ENCODE data around the gene SULF2. TPM values are rescaled to one million over a fixed set of nuclear protein-coding genes. Genes with fewer than 3 reads are reported as not detected.
A peak's percentile ranks its signal among the peaks of the same experiment; 100 is the strongest.

The SULF2 gene
- total RNA-seq, 1 donor from 2014 or later: 62.1 TPM

GRCh38 chr20:47664068-47664437 is 121.2 kb downstream of the SULF2 start:
- Mint-ChIP-seq H3K9me3 (ENCODE audit: unreplicated experiment) (no peaks in the 10 kb centered on the region), H3K4me3 (ENCODE audit: unreplicated experiment) (no peak overlapping the region), H3K36me3 (ENCODE audit: low read depth, unreplicated experiment) (peaks cover 40% of the 10 kb centered on the region), H3K27ac (ENCODE audit: unreplicated experiment) (no peak overlapping the region), H3K27me3 (ENCODE audit: unreplicated experiment) (peaks cover 24% of the 10 kb centered on the region), H3K4me1 (ENCODE audit: unreplicated experiment) (peaks cover 21% of the 10 kb centered on the region)
- no peak for TF ChIP-seq CTCF (IDR thresholded peaks at IDR 0.05; ENCODE audit: unreplicated experiment)
- no peak for DNase-seq (ENCODE audit: low spot score)

DNA sequence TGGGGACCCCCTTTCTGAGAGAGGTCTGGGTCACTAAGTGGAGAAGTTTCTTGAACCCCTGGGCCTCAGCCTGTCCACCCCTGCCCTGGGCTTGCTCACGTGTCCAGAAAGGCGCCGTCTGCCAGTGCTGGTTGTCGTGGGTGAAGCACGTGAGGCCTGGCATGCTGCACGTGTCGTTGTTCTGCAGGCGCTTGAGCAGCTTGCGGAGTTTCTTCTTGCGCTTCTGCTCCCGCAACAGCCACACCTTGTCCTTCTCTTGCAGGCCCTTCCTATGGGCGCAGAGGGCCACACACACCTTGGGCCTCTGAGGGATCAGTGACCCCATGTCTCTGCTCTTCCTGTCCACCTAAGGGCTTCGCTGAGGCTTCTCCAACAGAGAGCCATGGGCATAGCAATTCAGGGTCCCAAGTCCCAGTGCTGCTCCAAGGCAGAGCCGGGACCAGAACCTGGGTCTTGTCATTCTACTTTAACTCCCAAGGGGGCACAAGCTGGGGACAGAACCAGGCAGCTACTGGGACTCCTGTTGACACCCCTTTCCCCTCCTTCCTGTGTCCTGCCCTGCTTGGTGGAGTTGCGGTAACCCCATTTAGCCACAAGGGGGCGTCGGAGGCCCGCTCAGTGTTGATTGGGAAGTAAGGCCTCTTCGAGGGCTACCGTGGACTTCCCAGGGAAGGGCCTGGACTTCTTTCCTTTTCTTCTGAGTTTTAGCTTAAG is 121.8 kb downstream of the SULF2 start:
- DNase-seq (ENCODE audit: low spot score): peak; percentile 92
- peak; percentile 96 for TF ChIP-seq CTCF (IDR thresholded peaks at IDR 0.05; ENCODE audit: unreplicated experiment)
- H3K4me1 Mint-ChIP-seq (ENCODE audit: unreplicated experiment): peaks cover 21% of the 10 kb centered on the region
- H3K9me3 Mint-ChIP-seq (ENCODE audit: unreplicated experiment): no peaks in the 10 kb centered on the region
- H3K4me3 Mint-ChIP-seq (ENCODE audit: unreplicated experiment): no peak overlapping the region
- H3K36me3 Mint-ChIP-seq (ENCODE audit: low read depth, unreplicated experiment): peaks cover 36% of the 10 kb centered on the region
- no peak overlapping the region for H3K27ac Mint-ChIP-seq (ENCODE audit: unreplicated experiment)
- H3K27me3 Mint-ChIP-seq (ENCODE audit: unreplicated experiment): peaks cover 22% of the 10 kb centered on the region

GRCh38 chr20:47662483-47663353 is 122.6 kb downstream of the SULF2 start:
- Mint-ChIP-seq H3K27me3 (ENCODE audit: unreplicated experiment) (peaks cover 18% of the 10 kb centered on the region), H3K4me3 (ENCODE audit: unreplicated experiment) (no peak overlapping the region), H3K36me3 (ENCODE audit: low read depth, unreplicated experiment) (peaks cover 39% of the 10 kb centered on the region), H3K4me1 (ENCODE audit: unreplicated experiment) (peaks cover 17% of the 10 kb centered on the region), H3K27ac (ENCODE audit: unreplicated experiment) (peak overlapping the region; percentile 61), H3K9me3 (ENCODE audit: unreplicated experiment) (no peaks in the 10 kb centered on the region)
- DNase-seq (ENCODE audit: low spot score): no peak
- no peak for TF ChIP-seq CTCF (IDR thresholded peaks at IDR 0.05; ENCODE audit: unreplicated experiment)

- Mint-ChIP-seq H3K4me3 (ENCODE audit: unreplicated experiment) (no peak overlapping the region), H3K9me3 (ENCODE audit: unreplicated experiment) (no peaks in the 10 kb centered on the region), H3K27me3 (ENCODE audit: unreplicated experiment) (peaks cover 16% of the 10 kb centered on the region), H3K36me3 (ENCODE audit: low read depth, unreplicated experiment) (peaks cover 34% of the 10 kb centered on the region), H3K27ac (ENCODE audit: unreplicated experiment) (no peak overlapping the region), H3K4me1 (ENCODE audit: unreplicated experiment) (peaks cover 17% of the 10 kb centered on the region)
- TF ChIP-seq CTCF (IDR thresholded peaks at IDR 0.05; ENCODE audit: unreplicated experiment): no peak
- no peak for DNase-seq (ENCODE audit: low spot score)
Measured at GRCh38 chr20:47661714-47662113, 123.6 kb downstream of the SULF2 start.

Measured in endothelial cell (in vitro differentiated cells).